HG02884 (cell line): ENCODE results near the gene EPHB4.
"Not testable (repeated sequence)": the region's sequence is repeated elsewhere in the genome, so short reads cannot be mapped to it uniquely, and the experiment has no call there.

ENCODE experiments used
- ATAC-seq: cut with Tn5 transposase; IDR thresholded peaks from one replicate; pipeline ENCODE4 v1.9.1; 2021; ENCODE audit warnings: mild to moderate bottlenecking, moderate library complexity; ENCODE audit not compliant: unreplicated experiment

The EPHB4 gene

GRCh38 chr7:100854899-100855298 lies 27.6 kb upstream of the EPHB4 start:
- ATAC-seq: not testable (repeated sequence)

- ATAC-seq: no peak
Measured at GRCh38 chr7:100854146-100854895, 27.0 kb upstream of the EPHB4 start.

- ATAC-seq: peak; percentile 93
Measured at GRCh38 chr7:100852048-100852872, 24.9 kb upstream of the EPHB4 start, which contains the start of gene SLC12A9. Gene SLC12A9 (plus strand): TSS chr7:100852713. CDS start chr7:100854198, 1,485 bp downstream.

GRCh38 chr7:100847360-100847759 lies 20.0 kb upstream of the EPHB4 start:
- ATAC-seq: no peak

GRCh38 chr7:100840470-100841100 lies 13.3 kb upstream of the EPHB4 start:
- ATAC-seq: no peak

GRCh38 chr7:100839361-100839760 lies 12.0 kb upstream of the EPHB4 start:
- ATAC-seq: no peak

- ATAC-seq: peak; percentile 50
Measured at GRCh38 chr7:100837099-100837836, 9.9 kb upstream of the EPHB4 start.

- no peak for ATAC-seq
Measured at GRCh38 chr7:100836812-100837098, 9.4 kb upstream of the EPHB4 start.

- no peak for ATAC-seq
Measured at GRCh38 chr7:100835903-100836811, 8.8 kb upstream of the EPHB4 start.

GRCh38 chr7:100832281-100832633 lies 4.9 kb upstream of the EPHB4 start:
- no peak for ATAC-seq

- no peak for ATAC-seq
Measured at GRCh38 chr7:100830396-100830795, 3.1 kb upstream of the EPHB4 start.

- no peak for ATAC-seq
Measured at GRCh38 chr7:100829150-100829716, 1.9 kb upstream of the EPHB4 start.

- ATAC-seq: no peak
Measured at GRCh38 chr7:100826514-100827329, 601 bp downstream of the EPHB4 start.

- ATAC-seq: no peak
Measured at GRCh38 chr7:100825751-100826513, 1.4 kb downstream of the EPHB4 start.

- ATAC-seq: no peak
Measured at GRCh38 chr7:100825215-100825671, 2.1 kb downstream of the EPHB4 start.

GRCh38 chr7:100824499-100825214 lies 2.7 kb downstream of the EPHB4 start:
- no peak for ATAC-seq

GRCh38 chr7:100823534-100823933 lies 3.8 kb downstream of the EPHB4 start:
- ATAC-seq: no peak
